ENCODE results near the gene ENOX1.

ENOX1 gene

GRCh38 chr13:43528992-43529391, 257.8 kb downstream of the ENOX1 start:
- DNase-seq = no peak

GRCh38 chr13:43522788-43523187, 264.0 kb downstream of the ENOX1 start:
- no peak for DNase-seq

- DNase-seq = no peak
Measured at GRCh38 chr13:43520351-43520750, 266.4 kb downstream of the ENOX1 start.

GRCh38 chr13:43518833-43519232, 267.9 kb downstream of the ENOX1 start:
- no peak for DNase-seq

- DNase-seq = no peak
Measured at GRCh38 chr13:43516401-43516833, 270.4 kb downstream of the ENOX1 start.

- DNase-seq = no peak
Measured at GRCh38 chr13:43515531-43515930, 271.2 kb downstream of the ENOX1 start.

GRCh38 chr13:43514311-43514710, 272.5 kb downstream of the ENOX1 start:
- no peak for DNase-seq

- no peak for DNase-seq
Measured at GRCh38 chr13:43512221-43512620, 274.6 kb downstream of the ENOX1 start.

GRCh38 chr13:43510956-43511901, 275.5 kb downstream of the ENOX1 start:
- DNase-seq = no peak

- no peak for DNase-seq
Measured at GRCh38 chr13:43495732-43496131, 291.0 kb downstream of the ENOX1 start.

- no peak for DNase-seq
Measured at GRCh38 chr13:43494206-43494605, 292.6 kb downstream of the ENOX1 start.

- no peak for DNase-seq
Measured at GRCh38 chr13:43493496-43494000, 293.2 kb downstream of the ENOX1 start.

GRCh38 chr13:43492745-43493144, 294.0 kb downstream of the ENOX1 start:
- DNase-seq = no peak

- DNase-seq = no peak
Measured at GRCh38 chr13:43492311-43492710, 294.5 kb downstream of the ENOX1 start.

GRCh38 chr13:43489233-43489632, 297.5 kb downstream of the ENOX1 start:
- no peak for DNase-seq

- DNase-seq = no peak
Measured at GRCh38 chr13:43487885-43488284, 298.9 kb downstream of the ENOX1 start.

GRCh38 chr13:43487461-43487860, 299.3 kb downstream of the ENOX1 start:
- DNase-seq = no peak

- no peak for DNase-seq
Measured at GRCh38 chr13:43484432-43485225, 302.1 kb downstream of the ENOX1 start.

- DNase-seq = no peak
Measured at GRCh38 chr13:43483930-43484329, 302.8 kb downstream of the ENOX1 start.

- no peak for DNase-seq
Measured at GRCh38 chr13:43482641-43483040, 304.1 kb downstream of the ENOX1 start.

GRCh38 chr13:43482026-43482425, 304.7 kb downstream of the ENOX1 start:
- DNase-seq = no peak

GRCh38 chr13:43478902-43479301, 307.9 kb downstream of the ENOX1 start:
- DNase-seq = no peak

- no peak for DNase-seq
Measured at GRCh38 chr13:43478211-43478610, 308.6 kb downstream of the ENOX1 start.

GRCh38 chr13:43475140-43475539, 311.6 kb downstream of the ENOX1 start:
- no peak for DNase-seq

All from AML-193 (cell line).